Mesendoderm (in vitro differentiated cells): ENCODE data around the gene CREBZF.
A peak's percentile ranks its signal among the peaks of the same experiment; 100 is the strongest.

Source experiments
- DNase-seq: peaks from one replicate; pipeline ENCODE4 v3.0.0; 2013
- H2AK5ac ChIP-seq: 2 replicates; pipeline ENCODE4 v1.6.1; 2013; ENCODE audit warnings: low read length, inconsistent platforms
- H2BK120ac ChIP-seq: 2 replicates; pipeline ENCODE4 v1.6.1; 2013; ENCODE audit warnings: low read depth, mild to moderate bottlenecking, low read length, moderate library complexity, mixed read lengths
- H2BK15ac ChIP-seq: replicated peaks from 2 replicates; pipeline ENCODE4 v1.6.1; 2013; ENCODE audit warnings: low read depth, mild to moderate bottlenecking, moderate library complexity
- H2BK5ac ChIP-seq: 2 replicates; pipeline ENCODE4 v1.6.1; 2013; ENCODE audit warnings: low read length, inconsistent platforms
- H3K18ac ChIP-seq: 2 replicates; pipeline ENCODE4 v1.6.1; 2013; ENCODE audit warnings: mild to moderate bottlenecking, low read length, mixed read lengths
- H3K23ac ChIP-seq: one replicate; pipeline ENCODE4 v1.6.1; 2013; ENCODE audit warnings: low read length
- H3K27ac ChIP-seq: 2 replicates; pipeline ENCODE4 v1.5.1; 2013; ENCODE audit warnings: low read depth, mild to moderate bottlenecking, inconsistent platforms, low read length, moderate library complexity
- H3K27me3 ChIP-seq: 2 replicates; pipeline ENCODE4 v1.6.1; 2013; ENCODE audit warnings: low read length, control low read depth, mild to moderate bottlenecking, inconsistent platforms; ENCODE audit not compliant: insufficient read depth, poor library complexity
- H3K36me3 ChIP-seq: 2 replicates; pipeline ENCODE4 v1.6.1; 2013; ENCODE audit warnings: low read length, inconsistent platforms; ENCODE audit not compliant: control insufficient read depth, insufficient read depth
- H3K4ac ChIP-seq: one replicate; pipeline ENCODE4 v1.6.1; 2013; ENCODE audit warnings: low read depth, mild to moderate bottlenecking, low read length, moderate library complexity
- H3K4me1 ChIP-seq: 2 replicates; pipeline ENCODE4 v1.6.1; 2013; ENCODE audit warnings: low read depth, low read length, inconsistent platforms; ENCODE audit not compliant: control insufficient read depth
- H3K4me2 ChIP-seq: 2 replicates; pipeline ENCODE4 v1.6.1; 2013; ENCODE audit warnings: low read length
- H3K4me3 ChIP-seq: 2 replicates; pipeline ENCODE4 v1.5.1; 2013; ENCODE audit warnings: mild to moderate bottlenecking, low read length
- H3K56ac ChIP-seq: one replicate; pipeline ENCODE4 v1.6.1; 2013; ENCODE audit warnings: low read length
- H3K79me1 ChIP-seq: 2 replicates; pipeline ENCODE4 v1.6.1; 2013; ENCODE audit warnings: low read length, inconsistent platforms
- H3K79me2 ChIP-seq: 2 replicates; pipeline ENCODE4 v1.6.1; 2013; ENCODE audit warnings: mild to moderate bottlenecking, low read length; ENCODE audit not compliant: control insufficient read depth, insufficient read depth
- H3K9ac ChIP-seq: 2 replicates; pipeline ENCODE4 v1.6.1; 2013; ENCODE audit warnings: low read length, inconsistent platforms
- H4K5ac ChIP-seq: one replicate; pipeline ENCODE4 v1.6.1; 2013; ENCODE audit warnings: low read length
- H4K8ac ChIP-seq: one replicate; pipeline ENCODE4 v1.6.1; 2013; ENCODE audit warnings: low read depth, mild to moderate bottlenecking, control low read depth, low read length, moderate library complexity
- WGBS: extraction: QIAGEN DNeasy Blood & Tissue Kit; methylation state at CpG from one replicate; pipeline ENCODE4 v1.1.7; 2013; ENCODE audit warnings: low lambda C conversion rate, missing lambda C conversion rate; ENCODE audit not compliant: insufficient coverage; ENCODE audit errors: extremely low coverage; 5-methylcytosine and 5-hydroxymethylcytosine counted together

Gene CREBZF

GRCh38 chr11:85704967-85705366 lies 40.0 kb upstream of the CREBZF start:
- no peaks in the 10 kb centered on the region for H3K36me3 ChIP-seq
- H3K4me2 ChIP-seq, result no peak overlapping the region
- H3K9ac ChIP-seq, result no peak overlapping the region
- H2AK5ac ChIP-seq, result no peak overlapping the region
- no peak overlapping the region for H3K56ac ChIP-seq
- H2BK15ac ChIP-seq, result no peak overlapping the region
- DNase-seq, result no peak
- no peak overlapping the region for H2BK120ac ChIP-seq
- H3K4ac ChIP-seq, result no peak overlapping the region
- no peak overlapping the region for H4K5ac ChIP-seq
- no peaks in the 10 kb centered on the region for H3K79me1 ChIP-seq
- no peak overlapping the region for H3K27ac ChIP-seq
- H3K79me2 ChIP-seq, result no peaks in the 10 kb centered on the region
- no CpG with 5 or more reads among the region's 3 CpGs for WGBS
- H3K27me3 ChIP-seq, result no peaks in the 10 kb centered on the region
- H2BK5ac ChIP-seq, result no peak overlapping the region
- H4K8ac ChIP-seq, result no peak overlapping the region
- no peak overlapping the region for H3K4me3 ChIP-seq
- no peaks in the 10 kb centered on the region for H3K4me1 ChIP-seq
- H3K18ac ChIP-seq, result no peak overlapping the region
- no peak overlapping the region for H3K23ac ChIP-seq

GRCh38 chr11:85699957-85700741 lies 35.2 kb upstream of the CREBZF start:
- H3K56ac ChIP-seq, result no peak overlapping the region
- H3K27ac ChIP-seq, result no peak overlapping the region
- no peaks in the 10 kb centered on the region for H3K4me1 ChIP-seq
- no peak overlapping the region for H2BK120ac ChIP-seq
- no peak overlapping the region for H3K9ac ChIP-seq
- no peak overlapping the region for H3K4ac ChIP-seq
- no peaks in the 10 kb centered on the region for H3K79me2 ChIP-seq
- no peak overlapping the region for H3K23ac ChIP-seq
- no peaks in the 10 kb centered on the region for H3K27me3 ChIP-seq
- no peaks in the 10 kb centered on the region for H3K79me1 ChIP-seq
- H3K4me3 ChIP-seq, result no peak overlapping the region
- H2AK5ac ChIP-seq, result no peak overlapping the region
- no peak overlapping the region for H4K5ac ChIP-seq
- no peak for DNase-seq
- H3K18ac ChIP-seq, result no peak overlapping the region
- H3K4me2 ChIP-seq, result no peak overlapping the region
- H2BK5ac ChIP-seq, result no peak overlapping the region
- WGBS, result no CpG with 5 or more reads among the region's 2 CpGs
- H4K8ac ChIP-seq, result no peak overlapping the region
- no peaks in the 10 kb centered on the region for H3K36me3 ChIP-seq
- H2BK15ac ChIP-seq, result no peak overlapping the region

GRCh38 chr11:85698195-85698594 lies 33.3 kb upstream of the CREBZF start:
- Histone ChIP-seq H3K4ac (no peak overlapping the region), H3K79me2 (no peaks in the 10 kb centered on the region), H2BK5ac (no peak overlapping the region), H3K4me3 (no peak overlapping the region), H3K9ac (no peak overlapping the region), H3K4me1 (no peaks in the 10 kb centered on the region), H4K5ac (no peak overlapping the region), H3K27ac (no peak overlapping the region), H3K18ac (no peak overlapping the region), H2BK15ac (no peak overlapping the region), H3K27me3 (no peaks in the 10 kb centered on the region), H2BK120ac (no peak overlapping the region), H3K36me3 (no peaks in the 10 kb centered on the region), H2AK5ac (no peak overlapping the region), H4K8ac (no peak overlapping the region), H3K79me1 (no peaks in the 10 kb centered on the region), H3K56ac (no peak overlapping the region), H3K23ac (no peak overlapping the region), H3K4me2 (no peak overlapping the region)
- DNase-seq, result no peak
- no CpG with 5 or more reads among the region's 1 CpG for WGBS

GRCh38 chr11:85697747-85698146 lies 32.8 kb upstream of the CREBZF start:
- no peak for DNase-seq
- Histone ChIP-seq H3K4me2 (no peak overlapping the region), H4K5ac (no peak overlapping the region), H3K27ac (no peak overlapping the region), H3K4ac (no peak overlapping the region), H2AK5ac (no peak overlapping the region), H3K9ac (no peak overlapping the region), H4K8ac (no peak overlapping the region), H3K18ac (no peak overlapping the region), H3K36me3 (no peaks in the 10 kb centered on the region), H2BK5ac (no peak overlapping the region), H3K4me1 (no peaks in the 10 kb centered on the region), H2BK120ac (no peak overlapping the region), H3K56ac (no peak overlapping the region), H3K79me1 (no peaks in the 10 kb centered on the region), H3K79me2 (no peaks in the 10 kb centered on the region), H2BK15ac (no peak overlapping the region), H3K27me3 (no peaks in the 10 kb centered on the region), H3K4me3 (no peak overlapping the region), H3K23ac (no peak overlapping the region)
- WGBS, result no CpG with 5 or more reads among the region's 2 CpGs

- H3K36me3 ChIP-seq, result no peaks in the 10 kb centered on the region
- H2BK15ac ChIP-seq, result no peak overlapping the region
- no peak for DNase-seq
- no peak overlapping the region for H3K18ac ChIP-seq
- H2AK5ac ChIP-seq, result no peak overlapping the region
- H2BK5ac ChIP-seq, result no peak overlapping the region
- no peaks in the 10 kb centered on the region for H3K4me1 ChIP-seq
- H4K5ac ChIP-seq, result no peak overlapping the region
- no peak overlapping the region for H3K4me3 ChIP-seq
- no peaks in the 10 kb centered on the region for H3K27me3 ChIP-seq
- no peak overlapping the region for H3K4ac ChIP-seq
- no peak overlapping the region for H2BK120ac ChIP-seq
- no peak overlapping the region for H3K27ac ChIP-seq
- H3K79me2 ChIP-seq, result no peaks in the 10 kb centered on the region
- H3K79me1 ChIP-seq, result no peaks in the 10 kb centered on the region
- H3K4me2 ChIP-seq, result no peak overlapping the region
- H3K9ac ChIP-seq, result no peak overlapping the region
- H4K8ac ChIP-seq, result no peak overlapping the region
- no peak overlapping the region for H3K56ac ChIP-seq
- no peak overlapping the region for H3K23ac ChIP-seq
These were observed 30.6 kb upstream of the CREBZF start for GRCh38 chr11:85695546-85695945.

- no peak overlapping the region for H4K8ac ChIP-seq
- DNase-seq, result peak; percentile 46
- no peak overlapping the region for H2BK120ac ChIP-seq
- H3K18ac ChIP-seq, result no peak overlapping the region
- no peak overlapping the region for H2BK5ac ChIP-seq
- H2BK15ac ChIP-seq, result no peak overlapping the region
- H3K27ac ChIP-seq, result no peak overlapping the region
- no CpG with 5 or more reads among the region's 1 CpG for WGBS
- no peaks in the 10 kb centered on the region for H3K4me1 ChIP-seq
- H3K23ac ChIP-seq, result no peak overlapping the region
- H3K4ac ChIP-seq, result no peak overlapping the region
- H4K5ac ChIP-seq, result no peak overlapping the region
- no peaks in the 10 kb centered on the region for H3K36me3 ChIP-seq
- H2AK5ac ChIP-seq, result no peak overlapping the region
- H3K79me1 ChIP-seq, result no peaks in the 10 kb centered on the region
- no peak overlapping the region for H3K4me3 ChIP-seq
- H3K56ac ChIP-seq, result no peak overlapping the region
- H3K9ac ChIP-seq, result no peak overlapping the region
- H3K27me3 ChIP-seq, result no peaks in the 10 kb centered on the region
- no peak overlapping the region for H3K4me2 ChIP-seq
- no peaks in the 10 kb centered on the region for H3K79me2 ChIP-seq
These were observed 29.6 kb upstream of the CREBZF start for GRCh38 chr11:85694385-85694980.
